HAP-1 (cell line): Measurements from ENCODE around the gene WASHC3.
"Not testable (repeated sequence)": the region's sequence is repeated elsewhere in the genome, so short reads cannot be mapped to it uniquely, and the experiment has no call there.

ENCODE experiments used
- DNase-seq, 2 experiments: peaks; one replicate each; pipeline ENCODE4 v3.0.0-alpha.2; 2016 to 2020; ENCODE audit warnings: low spot score in 2 of 2
- H3K27me3 ChIP-seq: fragments of 250-450 bp; sonication (Bioruptor Pico); 2 replicates; pipeline ENCODE4 v1.5.1; 2020; ENCODE audit warnings: low read depth, mild to moderate bottlenecking, moderate library complexity
- H3K36me3 ChIP-seq: fragments of 250-450 bp; sonication (Bioruptor Pico); replicated peaks from 2 replicates; pipeline ENCODE4 v1.5.1; 2020; ENCODE audit warnings: mild to moderate bottlenecking
- H3K4me1 ChIP-seq: fragments of 250-450 bp; sonication (Bioruptor Pico); 2 replicates; pipeline ENCODE4 v1.5.1; 2020; ENCODE audit warnings: mild to moderate bottlenecking
- H3K4me3 ChIP-seq: fragments of 250-450 bp; sonication (Bioruptor Pico); 2 replicates; pipeline ENCODE4 v1.5.1; 2020; ENCODE audit warnings: mild to moderate bottlenecking, moderate library complexity
- H3K9me3 ChIP-seq: fragments of 250-450 bp; sonication (Bioruptor Pico); 2 replicates; pipeline ENCODE4 v1.5.1; 2020; ENCODE audit warnings: mild to moderate bottlenecking, moderate library complexity
- in situ Hi-C: fragments of 300-500 bp; cut with MboI; formaldehyde crosslinking; loops from 3 replicates; pipeline ENCODE4 v1.14.3; 2020; ENCODE audit warnings: low sequenced_read_pairs, inconsistent platforms, mixed read lengths

The WASHC3 gene

GRCh38 chr12:102024765-102025164 is 37.0 kb downstream of the WASHC3 start:
- Histone ChIP-seq H3K36me3 (no peaks in the 10 kb centered on the region), H3K4me3 (no peak overlapping the region), H3K9me3 (no peaks in the 10 kb centered on the region), H3K4me1 (no peaks in the 10 kb centered on the region), H3K27me3 (no peaks in the 10 kb centered on the region)
- in situ Hi-C loops, result no loop called here
- no peak for DNase-seq

- Histone ChIP-seq H3K36me3 (no peaks in the 10 kb centered on the region), H3K4me1 (no peaks in the 10 kb centered on the region), H3K9me3 (no peaks in the 10 kb centered on the region), H3K27me3 (no peaks in the 10 kb centered on the region), H3K4me3 (no peak overlapping the region)
- no peak for DNase-seq
- in situ Hi-C loops, result no loop called here
These were observed 38.4 kb downstream of the WASHC3 start for GRCh38 chr12:102023343-102023930.

- H3K4me1 ChIP-seq, result no peaks in the 10 kb centered on the region
- H3K9me3 ChIP-seq, result no peaks in the 10 kb centered on the region
- H3K36me3 ChIP-seq, result no peaks in the 10 kb centered on the region
- H3K4me3 ChIP-seq, result no peak overlapping the region
- DNase-seq, result no peak
- in situ Hi-C loops, result no loop called here
- no peaks in the 10 kb centered on the region for H3K27me3 ChIP-seq
These were observed 39.5 kb downstream of the WASHC3 start for GRCh38 chr12:102022286-102022685.

- no peaks in the 10 kb centered on the region for H3K27me3 ChIP-seq
- H3K9me3 ChIP-seq, result no peaks in the 10 kb centered on the region
- H3K4me1 ChIP-seq, result no peaks in the 10 kb centered on the region
- H3K36me3 ChIP-seq, result no peaks in the 10 kb centered on the region
- in situ Hi-C loops, result no loop called here
- no peak for DNase-seq
- H3K4me3 ChIP-seq, result no peak overlapping the region
These were observed 40.1 kb downstream of the WASHC3 start for GRCh38 chr12:102021540-102022246.

- in situ Hi-C loops, H3K36me3 ChIP-seq, H3K4me1 ChIP-seq, H3K27me3 ChIP-seq, H3K4me3 ChIP-seq, H3K9me3 ChIP-seq, DNase-seq: not testable (repeated sequence)
These were observed 43.2 kb downstream of the WASHC3 start for GRCh38 chr12:102018607-102019006.

GRCh38 chr12:102016472-102016871 is 45.3 kb downstream of the WASHC3 start:
- no peak overlapping the region for H3K4me3 ChIP-seq
- H3K36me3 ChIP-seq, result no peaks in the 10 kb centered on the region
- H3K9me3 ChIP-seq, result no peaks in the 10 kb centered on the region
- H3K27me3 ChIP-seq, result no peaks in the 10 kb centered on the region
- no peaks in the 10 kb centered on the region for H3K4me1 ChIP-seq
- in situ Hi-C loops, result no loop called here
- no peak for DNase-seq

- no peak overlapping the region for H3K4me3 ChIP-seq
- in situ Hi-C loops, result no loop called here
- H3K27me3 ChIP-seq, result no peaks in the 10 kb centered on the region
- H3K9me3 ChIP-seq, result no peaks in the 10 kb centered on the region
- no peaks in the 10 kb centered on the region for H3K36me3 ChIP-seq
- no peak for DNase-seq
- H3K4me1 ChIP-seq, result no peaks in the 10 kb centered on the region
These were observed 51.4 kb downstream of the WASHC3 start for GRCh38 chr12:102010265-102010994.

GRCh38 chr12:102009796-102010195 is 52.0 kb downstream of the WASHC3 start:
- H3K9me3 ChIP-seq, result no peaks in the 10 kb centered on the region
- in situ Hi-C loops, result no loop called here
- no peaks in the 10 kb centered on the region for H3K36me3 ChIP-seq
- H3K4me1 ChIP-seq, result no peaks in the 10 kb centered on the region
- H3K4me3 ChIP-seq, result no peak overlapping the region
- DNase-seq, result no peak
- no peaks in the 10 kb centered on the region for H3K27me3 ChIP-seq

GRCh38 chr12:102008615-102009126 is 53.1 kb downstream of the WASHC3 start:
- H3K4me3 ChIP-seq, result no peak overlapping the region
- H3K27me3 ChIP-seq, result no peaks in the 10 kb centered on the region
- no peaks in the 10 kb centered on the region for H3K4me1 ChIP-seq
- DNase-seq, result no peak
- in situ Hi-C loops, result no loop called here
- no peaks in the 10 kb centered on the region for H3K36me3 ChIP-seq
- no peaks in the 10 kb centered on the region for H3K9me3 ChIP-seq

- no peak for DNase-seq
- no peaks in the 10 kb centered on the region for H3K4me1 ChIP-seq
- no peak overlapping the region for H3K4me3 ChIP-seq
- no peaks in the 10 kb centered on the region for H3K27me3 ChIP-seq
- H3K9me3 ChIP-seq, result no peaks in the 10 kb centered on the region
- in situ Hi-C loops, result no loop called here
- no peaks in the 10 kb centered on the region for H3K36me3 ChIP-seq
These were observed 56.5 kb downstream of the WASHC3 start for GRCh38 chr12:102005256-102005655.

- DNase-seq, result no peak
- H3K4me1 ChIP-seq, result no peaks in the 10 kb centered on the region
- H3K4me3 ChIP-seq, result no peak overlapping the region
- H3K27me3 ChIP-seq, result no peaks in the 10 kb centered on the region
- H3K36me3 ChIP-seq, result no peaks in the 10 kb centered on the region
- H3K9me3 ChIP-seq, result no peaks in the 10 kb centered on the region
- in situ Hi-C loops, result no loop called here
These were observed 64.7 kb downstream of the WASHC3 start for GRCh38 chr12:101997102-101997501.

GRCh38 chr12:101995684-101996083 is 66.1 kb downstream of the WASHC3 start:
- Histone ChIP-seq H3K4me1 (no peaks in the 10 kb centered on the region), H3K4me3 (no peak overlapping the region), H3K27me3 (no peaks in the 10 kb centered on the region), H3K36me3 (no peaks in the 10 kb centered on the region), H3K9me3 (no peaks in the 10 kb centered on the region)
- in situ Hi-C loops, result no loop called here
- no peak for DNase-seq

GRCh38 chr12:101992091-101992490 is 69.7 kb downstream of the WASHC3 start:
- Histone ChIP-seq H3K9me3 (no peaks in the 10 kb centered on the region), H3K4me1 (no peaks in the 10 kb centered on the region), H3K4me3 (no peak overlapping the region), H3K36me3 (no peaks in the 10 kb centered on the region), H3K27me3 (peaks cover 7% of the 10 kb centered on the region)
- no peak for DNase-seq
- in situ Hi-C loops, result no loop called here

GRCh38 chr12:101982307-101982706 is 79.5 kb downstream of the WASHC3 start:
- Histone ChIP-seq H3K9me3 (no peaks in the 10 kb centered on the region), H3K4me1 (no peaks in the 10 kb centered on the region), H3K36me3 (no peaks in the 10 kb centered on the region), H3K27me3 (peaks cover 3% of the 10 kb centered on the region; the same call in 1 of the 2 replicates), H3K4me3 (no peak overlapping the region)
- in situ Hi-C loops, result no loop called here
- no peak for DNase-seq
